PC-9 (cell line): Measurements from ENCODE around the gene NOX5.

Source experiments
- EZH2 ChIP-seq: fragments of 200-600 bp; sonication (generic); IDR thresholded peaks from 2 replicates; pipeline ENCODE4 v1.8.0; 2017; ENCODE audit warnings: antibody characterized with exemption, low read depth
- TF ChIP-seq, protein P1 (sequence below): fragments of 200-600 bp; sonication (generic); conservative IDR thresholded peaks from 2 replicates; pipeline ENCODE4 v1.6.1; 2017; ENCODE audit warnings: mixed run types, antibody characterized with exemption, mild to moderate bottlenecking, moderate library complexity

DNA sequence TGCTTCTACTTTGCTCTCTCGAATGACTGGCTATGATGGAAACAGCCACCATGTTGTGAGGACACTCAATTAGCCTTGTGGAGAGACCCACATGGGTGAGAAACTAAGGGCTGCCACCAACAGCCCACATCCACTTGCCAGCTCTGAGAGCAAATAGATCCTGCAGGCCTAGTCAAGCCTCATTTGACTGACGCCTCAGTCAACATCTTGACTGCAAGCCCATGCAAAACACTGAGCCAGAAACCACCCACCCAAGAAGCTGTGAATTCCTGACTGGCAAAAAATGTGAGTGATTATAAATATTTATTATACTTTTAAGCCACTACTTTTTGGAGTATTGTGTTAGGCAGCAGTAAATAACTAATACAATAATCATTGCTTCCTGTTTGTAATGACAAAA, 58.4 kb downstream of the NOX5 start:
- TF ChIP-seq, protein P1, sequence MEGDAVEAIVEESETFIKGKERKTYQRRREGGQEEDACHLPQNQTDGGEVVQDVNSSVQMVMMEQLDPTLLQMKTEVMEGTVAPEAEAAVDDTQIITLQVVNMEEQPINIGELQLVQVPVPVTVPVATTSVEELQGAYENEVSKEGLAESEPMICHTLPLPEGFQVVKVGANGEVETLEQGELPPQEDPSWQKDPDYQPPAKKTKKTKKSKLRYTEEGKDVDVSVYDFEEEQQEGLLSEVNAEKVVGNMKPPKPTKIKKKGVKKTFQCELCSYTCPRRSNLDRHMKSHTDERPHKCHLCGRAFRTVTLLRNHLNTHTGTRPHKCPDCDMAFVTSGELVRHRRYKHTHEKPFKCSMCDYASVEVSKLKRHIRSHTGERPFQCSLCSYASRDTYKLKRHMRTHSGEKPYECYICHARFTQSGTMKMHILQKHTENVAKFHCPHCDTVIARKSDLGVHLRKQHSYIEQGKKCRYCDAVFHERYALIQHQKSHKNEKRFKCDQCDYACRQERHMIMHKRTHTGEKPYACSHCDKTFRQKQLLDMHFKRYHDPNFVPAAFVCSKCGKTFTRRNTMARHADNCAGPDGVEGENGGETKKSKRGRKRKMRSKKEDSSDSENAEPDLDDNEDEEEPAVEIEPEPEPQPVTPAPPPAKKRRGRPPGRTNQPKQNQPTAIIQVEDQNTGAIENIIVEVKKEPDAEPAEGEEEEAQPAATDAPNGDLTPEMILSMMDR = no peak
- no peak for TF ChIP-seq EZH2
